ENCODE results near the gene AUTS2.

- TF ChIP-seq TAF1 (IDR thresholded peaks at IDR 0.05; ENCODE audit: low read depth, low read length) (no peak), POLR2AphosphoS5 (IDR thresholded peaks at IDR 0.05; ENCODE audit: low read depth, low read length) (no peak), POLR2A (IDR thresholded peaks at IDR 0.05; ENCODE audit: low read depth, low read length) (no peak), SPI1 (IDR thresholded peaks at IDR 0.05; ENCODE audit: low read depth, low read length) (no peak), POU2F2 (IDR thresholded peaks at IDR 0.05; ENCODE audit: low read depth, low read length) (no peak)
Observed at GRCh38 chr7:70481570-70482123, 883.4 kb downstream of the AUTS2 start.

Measured in GM12891 (cell line).